ENCODE results near the gene OR13F1.
"Not testable (repeated sequence)": the region's sequence is repeated elsewhere in the genome, so short reads cannot be mapped to it uniquely, and the experiment has no call there.

OR13F1 gene

GRCh38 chr9:104503963-104504362 lies at the start of gene OR13F1:
Gene OR13F1, plus strand, starts transcription at chr9:104504263. Its CDS starts 0 bp downstream, at chr9:104504263.
- DNase-seq, result no peak

- DNase-seq, result no peak
Measured at GRCh38 chr9:104456831-104457230, 47.2 kb upstream of the OR13F1 start.

GRCh38 chr9:104463864-104464263 lies 40.2 kb upstream of the OR13F1 start:
- no peak for DNase-seq

GRCh38 chr9:104468261-104468660 lies 35.8 kb upstream of the OR13F1 start:
- no peak for DNase-seq

GRCh38 chr9:104482921-104483570 lies 21.0 kb upstream of the OR13F1 start:
- no peak for DNase-seq

- no peak for DNase-seq
Measured at GRCh38 chr9:104485014-104485413, 19.0 kb upstream of the OR13F1 start.

GRCh38 chr9:104494808-104495207 lies 9.3 kb upstream of the OR13F1 start:
- DNase-seq, result no peak

- no peak for DNase-seq
Measured at GRCh38 chr9:104503440-104503839, 623 bp upstream of the OR13F1 start.

GRCh38 chr9:104506565-104506964 lies 2.5 kb downstream of the OR13F1 start:
- no peak for DNase-seq

GRCh38 chr9:104514901-104515300 lies 10.8 kb downstream of the OR13F1 start:
- no peak for DNase-seq

- DNase-seq, result not testable (repeated sequence)
Measured at GRCh38 chr9:104520241-104520640, 16.2 kb downstream of the OR13F1 start.

GRCh38 chr9:104527109-104527508 lies 23.0 kb downstream of the OR13F1 start, which contains the start of gene OR13C4:
Gene OR13C4, minus strand, starts transcription at chr9:104527209. Its CDS starts 0 bp downstream, at chr9:104527209.
- no peak for DNase-seq

- DNase-seq, result no peak
Measured at GRCh38 chr9:104536756-104537155, 32.7 kb downstream of the OR13F1 start, which contains the start of gene OR13C3. Gene OR13C3, minus strand, starts transcription at chr9:104536856. Its CDS starts 133 bp downstream, at chr9:104536723.

- no peak for DNase-seq
Measured at GRCh38 chr9:104539275-104539674, 35.2 kb downstream of the OR13F1 start.

GRCh38 chr9:104544644-104545043 lies 40.6 kb downstream of the OR13F1 start:
- DNase-seq, result no peak

GRCh38 chr9:104553261-104553660 lies 49.2 kb downstream of the OR13F1 start:
- no peak for DNase-seq

Data from SIG-M5 (cell line).